Skeletal muscle tissue (tissue), 4 donors: ENCODE data around the gene POFUT2. TPM values are rescaled to one million over a fixed set of nuclear protein-coding genes. Genes with fewer than 3 reads are reported as not detected.

Experiments used
- H3K27ac ChIP-seq: one replicate; pipeline ENCODE4 v1.7.0; 2013; ENCODE audit warnings: mild to moderate bottlenecking, low read depth, low read length, inconsistent platforms
- H3K27me3 ChIP-seq, 3 donors: one replicate each; pipeline ENCODE4 v1.7.0; 2013; ENCODE audit warnings: low read length in 3 of 3; ENCODE audit not compliant: control insufficient read depth in 3 of 3, insufficient read depth in 3 of 3
- H3K36me3 ChIP-seq, 3 donors: one replicate each; pipeline ENCODE4 v1.7.0; 2013; ENCODE audit warnings: low read length in 3 of 3; ENCODE audit not compliant: control insufficient read depth in 3 of 3, insufficient read depth in 3 of 3
- H3K4me1 ChIP-seq, 3 donors: one replicate each; pipeline ENCODE4 v1.7.0; 2013; ENCODE audit warnings: low read length in 3 of 3, mild to moderate bottlenecking in 3 of 3; ENCODE audit not compliant: control insufficient read depth in 3 of 3, insufficient read depth in 3 of 3
- H3K4me3 ChIP-seq, 3 donors: one replicate each; pipeline ENCODE4 v1.7.0; 2013; ENCODE audit warnings: low read length in 3 of 3
- H3K9ac ChIP-seq, 3 donors: one replicate each; pipeline ENCODE4 v1.7.0; 2013; ENCODE audit warnings: low read length in 3 of 3, mild to moderate bottlenecking in 3 of 3, moderate library complexity in 2 of 3, low read depth in 1 of 3
- H3K9me3 ChIP-seq, 3 donors: one replicate each; pipeline ENCODE4 v1.7.0; 2013; ENCODE audit warnings: low read length in 3 of 3; ENCODE audit not compliant: control insufficient read depth in 3 of 3
- total RNA-seq: library from RNA; depleted of rRNA; stranded (reverse); fragments of >200 nt; gene quantifications from one replicate; pipeline ENCODE4 v1.2.3, GENCODE V29; 2014
- donor health status: Osteomylitis.

Gene POFUT2
- total RNA-seq, 1 donor from 2014 or later, result 18.3 TPM

DNA sequence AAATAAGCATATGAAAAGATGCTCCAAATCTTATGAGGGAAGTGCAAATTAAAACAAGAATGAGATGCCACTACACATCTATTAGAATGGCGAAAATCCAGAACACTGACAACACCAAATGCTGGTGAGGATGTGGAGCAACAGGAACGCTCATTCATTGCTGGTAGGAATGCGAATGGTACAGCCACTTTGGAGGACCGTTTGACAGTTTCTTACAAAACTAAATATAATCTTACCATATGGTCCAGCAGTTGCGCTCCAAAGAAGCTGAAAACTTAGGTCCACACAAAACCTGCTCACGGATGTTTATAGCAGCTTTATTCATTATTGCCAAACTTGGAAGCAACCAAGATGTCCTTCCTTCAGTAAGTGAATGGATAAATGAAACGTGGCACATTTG, 50.3 kb downstream of the POFUT2 start:
- H3K27ac ChIP-seq, result no peak overlapping the region
- H3K4me1 ChIP-seq, result no peaks in the 10 kb centered on the region
- H3K4me3 ChIP-seq, result no peak overlapping the region

GRCh38 chr21:45236481-45236880, 51.2 kb downstream of the POFUT2 start:
- Histone ChIP-seq H3K27me3 (peaks cover 14 to 24% (median 20%) of the 10 kb centered on the region in 3 donors), H3K36me3 (no peaks in the 10 kb centered on the region), H3K4me3 (no peak overlapping the region), H3K9ac (no peak overlapping the region), H3K4me1 (no peaks in the 10 kb centered on the region), H3K9me3 (peaks cover 0 to 2% (median under 1%) of the 10 kb centered on the region in 3 donors), H3K27ac (no peak overlapping the region)

More for the DNA sequence above, 50.3 kb downstream of the POFUT2 start:
- Histone ChIP-seq H3K9ac (no peak overlapping the region), H3K27me3 (peaks cover 11 to 21% (median 13%) of the 10 kb centered on the region in 3 donors), H3K9me3 (peaks cover 0 to 7% (median 3%) of the 10 kb centered on the region in 3 donors), H3K36me3 (no peaks in the 10 kb centered on the region)

DNA sequence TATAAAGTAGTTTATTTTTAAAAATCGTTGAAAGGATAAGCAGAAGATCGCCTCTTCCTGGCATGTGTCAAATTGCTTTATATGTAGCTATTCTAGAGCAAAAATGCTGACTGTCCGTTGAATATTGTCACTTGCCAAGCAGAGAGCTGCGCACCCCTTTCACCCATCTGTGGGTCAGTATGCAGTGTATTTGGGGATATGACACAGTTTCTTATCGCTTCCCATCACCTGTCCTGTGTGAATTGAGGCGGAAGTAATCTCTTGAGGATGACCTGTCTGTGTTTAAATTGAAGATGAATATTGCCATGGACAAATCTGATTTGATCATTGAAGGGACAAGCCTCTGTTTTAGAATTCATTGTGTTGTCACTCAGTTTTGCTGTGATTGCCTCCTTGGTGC, 52.2 kb downstream of the POFUT2 start:
- no peaks in the 10 kb centered on the region for H3K36me3 ChIP-seq
- no peaks in the 10 kb centered on the region for H3K4me1 ChIP-seq
- H3K9me3 ChIP-seq, result no peaks in the 10 kb centered on the region
- H3K27ac ChIP-seq, result no peak overlapping the region
- no peak overlapping the region for H3K4me3 ChIP-seq
- peaks cover 14 to 21% (median 20%) of the 10 kb centered on the region in 3 donors for H3K27me3 ChIP-seq
- no peak overlapping the region for H3K9ac ChIP-seq

GRCh38 chr21:45234965-45235364, 52.7 kb downstream of the POFUT2 start:
- peaks cover 14 to 21% (median 20%) of the 10 kb centered on the region in 3 donors for H3K27me3 ChIP-seq

GRCh38 chr21:45234127-45234526, 53.6 kb downstream of the POFUT2 start:
- H3K36me3 ChIP-seq, result no peaks in the 10 kb centered on the region
- H3K9ac ChIP-seq, result no peak overlapping the region
- peaks cover 14 to 21% (median 20%) of the 10 kb centered on the region in 3 donors for H3K27me3 ChIP-seq
- no peaks in the 10 kb centered on the region for H3K4me1 ChIP-seq
- no peak overlapping the region for H3K27ac ChIP-seq
- no peaks in the 10 kb centered on the region for H3K9me3 ChIP-seq
- H3K4me3 ChIP-seq, result no peak overlapping the region

More at GRCh38 chr21:45234965-45235364, 52.7 kb downstream of the POFUT2 start:
- no peak overlapping the region for H3K27ac ChIP-seq
- no peak overlapping the region for H3K4me3 ChIP-seq
- no peaks in the 10 kb centered on the region for H3K36me3 ChIP-seq
- no peak overlapping the region for H3K9ac ChIP-seq
- no peaks in the 10 kb centered on the region for H3K9me3 ChIP-seq
- no peaks in the 10 kb centered on the region for H3K4me1 ChIP-seq

DNA sequence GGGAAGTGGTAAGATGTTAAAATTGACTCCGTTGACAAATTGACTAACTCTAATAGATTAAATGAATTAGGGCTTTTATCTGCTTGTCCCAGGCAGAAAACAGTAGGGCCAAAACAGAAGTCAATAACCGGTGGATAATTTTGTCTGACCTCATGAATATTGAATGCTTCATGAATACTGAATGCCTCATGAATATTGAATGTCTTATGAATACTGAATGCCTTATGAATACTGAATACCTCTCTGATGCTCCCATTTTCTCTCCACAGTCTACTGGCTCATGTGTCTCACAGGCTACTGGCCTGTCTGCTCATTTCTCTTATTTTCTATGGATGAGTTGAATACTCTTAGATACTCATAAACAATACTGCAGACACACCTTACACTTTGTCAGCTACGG, 56.0 kb downstream of the POFUT2 start:
- H3K9me3 ChIP-seq, result no peaks in the 10 kb centered on the region
- peaks cover 14 to 38% (median 26%) of the 10 kb centered on the region in 3 donors for H3K27me3 ChIP-seq
- no peaks in the 10 kb centered on the region for H3K36me3 ChIP-seq
- no peak overlapping the region for H3K27ac ChIP-seq
- H3K9ac ChIP-seq, result no peak overlapping the region
- no peak overlapping the region for H3K4me3 ChIP-seq
- H3K4me1 ChIP-seq, result peaks cover 0 to 12% (median 2%) of the 10 kb centered on the region in 3 donors

DNA sequence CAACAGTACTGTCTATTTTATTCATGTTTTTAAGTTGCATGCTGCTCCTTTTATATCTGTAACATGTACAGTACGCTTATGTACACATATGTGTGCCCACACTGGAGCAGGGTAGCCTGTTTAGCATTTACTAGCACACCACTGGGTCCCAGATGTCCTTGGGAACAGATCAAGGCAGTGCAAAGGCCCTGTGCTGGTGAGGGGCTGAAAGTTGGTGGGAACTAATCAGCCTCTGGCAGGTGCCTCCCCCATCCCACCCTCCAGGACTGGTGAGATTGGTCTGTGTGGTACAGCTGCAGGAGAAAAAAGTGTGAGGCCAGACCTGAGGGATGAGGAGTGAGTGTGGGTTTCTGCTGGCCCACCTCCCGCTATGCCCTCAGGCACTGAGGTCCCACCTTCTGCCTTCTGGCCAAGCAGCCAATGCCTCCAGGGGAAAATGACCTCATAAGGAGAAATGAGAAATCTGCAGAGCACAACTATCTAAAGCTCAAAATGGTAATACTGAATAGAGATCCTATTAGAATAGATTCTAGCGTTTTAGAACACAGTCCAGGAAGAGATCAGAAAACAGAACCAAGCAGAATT, 58.9 kb downstream of the POFUT2 start:
- Histone ChIP-seq H3K4me1 (peaks cover 0 to 12% (median 2%) of the 10 kb centered on the region in 3 donors), H3K9ac (no peak overlapping the region), H3K27me3 (peaks cover 5 to 24% (median 16%) of the 10 kb centered on the region in 3 donors), H3K4me3 (no peak overlapping the region), H3K27ac (no peak overlapping the region), H3K9me3 (no peaks in the 10 kb centered on the region), H3K36me3 (peaks cover under 1 to 1% (median 1%) of the 10 kb centered on the region in 3 donors)

- no peak overlapping the region for H3K4me3 ChIP-seq
- H3K9me3 ChIP-seq, result no peaks in the 10 kb centered on the region
- H3K4me1 ChIP-seq, result peaks cover 0 to 12% (median 2%) of the 10 kb centered on the region in 3 donors
- H3K27ac ChIP-seq, result no peak overlapping the region
- H3K27me3 ChIP-seq, result peaks cover 3 to 24% (median 13%) of the 10 kb centered on the region in 3 donors
- peaks cover 6 to 7% (median 6%) of the 10 kb centered on the region in 3 donors for H3K36me3 ChIP-seq
- H3K9ac ChIP-seq, result no peak overlapping the region
Measured at GRCh38 chr21:45228171-45228641, 59.5 kb downstream of the POFUT2 start.

DNA sequence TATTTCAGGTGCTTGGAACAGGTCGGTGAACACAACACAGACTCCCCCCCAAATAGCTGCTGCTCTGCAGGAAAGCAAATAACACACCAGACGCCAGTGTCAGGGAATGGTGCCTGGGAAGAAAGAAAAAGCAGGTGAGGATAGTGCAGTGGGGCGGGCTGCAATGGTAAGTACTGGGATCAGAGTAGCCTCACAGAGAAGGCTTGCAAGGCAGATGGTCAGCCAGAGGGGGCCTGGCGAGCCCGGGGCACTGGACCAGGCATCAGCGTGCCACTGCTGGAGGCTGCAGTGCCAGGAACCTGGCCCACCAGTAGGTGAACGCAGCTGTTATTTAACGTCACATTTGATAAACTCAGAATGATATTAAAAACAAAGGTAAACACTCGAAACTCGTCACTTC, 60.0 kb downstream of the POFUT2 start:
- H3K36me3 ChIP-seq, result peaks cover 8 to 9% (median 9%) of the 10 kb centered on the region in 3 donors
- no peaks in the 10 kb centered on the region for H3K9me3 ChIP-seq
- H3K27ac ChIP-seq, result no peak overlapping the region
- no peak overlapping the region for H3K4me3 ChIP-seq
- H3K9ac ChIP-seq, result no peak overlapping the region
- H3K4me1 ChIP-seq, result peaks cover 0 to 12% (median 2%) of the 10 kb centered on the region in 3 donors
- H3K27me3 ChIP-seq, result peaks cover 3 to 22% (median 13%) of the 10 kb centered on the region in 3 donors

DNA sequence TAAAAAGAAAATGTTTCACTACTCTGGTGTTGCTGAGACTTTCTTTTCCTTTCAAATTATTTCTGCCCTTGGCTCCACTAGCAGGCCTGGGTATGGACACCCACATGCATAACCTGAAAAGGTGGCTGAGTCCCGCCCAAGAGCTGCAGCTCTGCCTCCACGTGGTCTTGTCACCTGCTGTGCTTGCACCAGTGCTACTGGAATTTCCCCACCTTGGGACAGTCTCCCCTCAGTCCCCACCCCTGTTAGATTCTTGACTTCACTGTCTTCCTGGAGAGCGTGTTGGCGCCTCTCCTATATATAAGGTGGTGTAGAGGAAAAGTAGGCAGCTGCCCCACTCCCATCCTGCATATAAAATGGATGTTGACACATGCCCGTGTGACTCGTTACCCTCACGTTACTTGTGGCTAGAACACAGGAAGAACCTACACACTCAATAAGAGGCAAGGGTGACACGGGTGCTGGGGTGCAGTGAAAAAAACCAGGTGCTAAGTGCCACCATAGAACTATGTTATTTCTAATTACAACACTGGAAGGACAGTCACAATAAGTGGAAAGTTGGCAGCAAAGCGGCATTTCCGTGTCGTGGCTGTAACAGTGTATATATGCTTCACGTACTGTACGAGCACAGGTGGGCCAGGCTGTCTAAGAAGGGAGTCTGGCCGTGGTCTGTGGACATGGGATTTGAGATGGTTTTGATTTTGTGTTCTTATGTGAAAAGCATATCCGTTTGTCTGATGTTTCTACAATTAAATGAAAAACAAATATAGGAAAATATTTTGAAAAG, 61.0 kb downstream of the POFUT2 start:
- peaks cover 0 to 12% (median 2%) of the 10 kb centered on the region in 3 donors for H3K4me1 ChIP-seq
- no peaks in the 10 kb centered on the region for H3K9me3 ChIP-seq
- H3K4me3 ChIP-seq, result no peak overlapping the region
- no peak overlapping the region for H3K9ac ChIP-seq
- peaks cover 14 to 17% (median 15%) of the 10 kb centered on the region in 3 donors for H3K36me3 ChIP-seq
- H3K27ac ChIP-seq, result no peak overlapping the region
- peaks cover 0 to 18% (median 6%) of the 10 kb centered on the region in 3 donors for H3K27me3 ChIP-seq
